VCaP (cell line): Measurements from ENCODE around the gene ZFAND3.

Source experiments
- H3K27ac ChIP-seq: fragments of 450-650 bp; 2 replicates; pipeline ENCODE4 v1.5.1; 2017
- CTCF ChIP-seq: fragments of 450-650 bp; conservative IDR thresholded peaks from 2 replicates; pipeline ENCODE4 v1.5.1; 2017; ENCODE audit warnings: mild to moderate bottlenecking, moderate library complexity

Gene ZFAND3

GRCh38 chr6:38160831-38161230 lies 341.3 kb downstream of the ZFAND3 start:
- TF ChIP-seq CTCF, result no peak
- H3K27ac ChIP-seq, result no peak overlapping the region

- TF ChIP-seq CTCF, result no peak
- no peak overlapping the region for H3K27ac ChIP-seq
These were observed 341.8 kb downstream of the ZFAND3 start for GRCh38 chr6:38161331-38161730.

GRCh38 chr6:38161754-38162492 lies 342.4 kb downstream of the ZFAND3 start:
- H3K27ac ChIP-seq, result no peak overlapping the region
- no peak for TF ChIP-seq CTCF

- no peak for TF ChIP-seq CTCF
- no peak overlapping the region for H3K27ac ChIP-seq
These were observed 343.1 kb downstream of the ZFAND3 start for GRCh38 chr6:38162493-38163185.

- TF ChIP-seq CTCF, result no peak
- H3K27ac ChIP-seq, result no peak overlapping the region
These were observed 343.9 kb downstream of the ZFAND3 start for GRCh38 chr6:38163186-38164130.

- TF ChIP-seq CTCF, result no peak
- H3K27ac ChIP-seq, result no peak overlapping the region
These were observed 344.6 kb downstream of the ZFAND3 start for GRCh38 chr6:38164131-38164481.

- H3K27ac ChIP-seq, result no peak overlapping the region
- TF ChIP-seq CTCF, result no peak
These were observed 345.2 kb downstream of the ZFAND3 start for GRCh38 chr6:38164671-38165108.
